Activated naive CD4-positive, alpha-beta T cell treated with anti-CD3 and anti-CD28 coated beads, Interleukin-2, amount 50 U/mL, for 24 hours (primary cell): ENCODE measurements around the gene RBFA.
"Not testable (repeated sequence)": the region's sequence is repeated elsewhere in the genome, so short reads cannot be mapped to it uniquely, and the experiment has no call there.

ENCODE experiments used
- H3K27ac Mint-ChIP-seq: one replicate; pipeline ENCODE4 v1.8.0; 2021; ENCODE audit warnings: mild to moderate bottlenecking, mixed read lengths
- H3K27me3 Mint-ChIP-seq: one replicate; pipeline ENCODE4 v1.8.0; 2021; ENCODE audit warnings: mixed read lengths
- H3K36me3 Mint-ChIP-seq: one replicate; pipeline ENCODE4 v1.8.0; 2021; ENCODE audit warnings: mixed read lengths
- H3K4me1 Mint-ChIP-seq: one replicate; pipeline ENCODE4 v1.8.0; 2021; ENCODE audit warnings: mixed read lengths
- H3K4me3 Mint-ChIP-seq: one replicate; pipeline ENCODE4 v1.8.0; 2021; ENCODE audit warnings: mild to moderate bottlenecking, mixed read lengths
- H3K9me3 Mint-ChIP-seq: one replicate; pipeline ENCODE4 v1.8.0; 2021; ENCODE audit warnings: mixed read lengths

The RBFA gene, protein sequence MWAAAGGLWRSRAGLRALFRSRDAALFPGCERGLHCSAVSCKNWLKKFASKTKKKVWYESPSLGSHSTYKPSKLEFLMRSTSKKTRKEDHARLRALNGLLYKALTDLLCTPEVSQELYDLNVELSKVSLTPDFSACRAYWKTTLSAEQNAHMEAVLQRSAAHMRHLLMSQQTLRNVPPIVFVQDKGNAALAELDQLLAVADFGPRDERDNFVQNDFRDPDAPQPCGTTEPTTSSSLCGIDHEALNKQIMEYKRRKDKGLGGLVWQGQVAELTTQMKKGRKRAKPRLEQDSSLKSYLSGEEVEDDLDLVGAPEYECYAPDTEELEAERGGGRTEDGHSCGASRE

GRCh38 chr18:80034068-80034851 lies at the start of gene RBFA:
Gene RBFA, plus strand, starts transcription at chr18:80034434. Its CDS starts 62 bp downstream, at chr18:80034496.
- H3K27ac Mint-ChIP-seq = peak within 1 kb of the TSS; percentile 90
- peaks cover 5% of the 10 kb centered on the region for H3K9me3 Mint-ChIP-seq
- H3K4me1 Mint-ChIP-seq = peaks cover 25% of the 10 kb centered on the region
- H3K36me3 Mint-ChIP-seq = peaks cover 13% of the 10 kb centered on the region
- H3K4me3 Mint-ChIP-seq = peak within 1 kb of the TSS; percentile 92
- H3K27me3 Mint-ChIP-seq = no peaks in the 10 kb centered on the region

- H3K4me1 Mint-ChIP-seq = peaks cover 69% of the 10 kb centered on the region
- H3K36me3 Mint-ChIP-seq = peaks cover 4% of the 10 kb centered on the region
- H3K9me3 Mint-ChIP-seq = no peaks in the 10 kb centered on the region
- H3K27ac Mint-ChIP-seq = no peak overlapping the region
- H3K4me3 Mint-ChIP-seq = peak overlapping the region; percentile 69
- H3K27me3 Mint-ChIP-seq = no peaks in the 10 kb centered on the region
These were observed 49.1 kb upstream of the RBFA start for GRCh38 chr18:79985172-79985571.

- Mint-ChIP-seq H3K27ac (peak overlapping the region; percentile 93), H3K4me1 (peaks cover 57% of the 10 kb centered on the region), H3K9me3 (no peaks in the 10 kb centered on the region), H3K36me3 (peaks cover 4% of the 10 kb centered on the region), H3K27me3 (no peaks in the 10 kb centered on the region), H3K4me3 (peak overlapping the region; percentile 97)
These were observed 47.5 kb upstream of the RBFA start for GRCh38 chr18:79986726-79987125.

DNA sequence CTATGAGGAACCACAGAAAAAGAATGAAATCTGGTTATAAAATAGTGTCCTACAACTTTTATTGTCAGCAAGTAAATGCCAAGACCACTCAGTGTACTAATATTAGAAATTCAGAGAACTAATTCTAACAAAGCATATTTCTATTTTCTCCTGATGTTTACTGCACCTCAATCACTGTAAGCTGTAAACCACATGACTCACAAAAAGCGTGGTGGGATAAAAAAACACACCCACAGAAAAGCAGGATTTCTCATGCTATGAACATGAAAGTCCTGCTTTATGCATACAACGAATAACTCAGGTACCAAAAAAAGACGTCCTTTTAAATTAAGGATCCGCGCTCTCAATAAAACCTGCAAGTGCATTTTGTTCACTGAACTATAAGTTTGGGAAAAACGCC lies 46.7 kb upstream of the RBFA start:
- Mint-ChIP-seq H3K27me3 (no peaks in the 10 kb centered on the region), H3K4me3 (peak overlapping the region; percentile 97), H3K36me3 (peaks cover 4% of the 10 kb centered on the region), H3K4me1 (peaks cover 48% of the 10 kb centered on the region), H3K27ac (peak overlapping the region; percentile 93), H3K9me3 (no peaks in the 10 kb centered on the region)

DNA sequence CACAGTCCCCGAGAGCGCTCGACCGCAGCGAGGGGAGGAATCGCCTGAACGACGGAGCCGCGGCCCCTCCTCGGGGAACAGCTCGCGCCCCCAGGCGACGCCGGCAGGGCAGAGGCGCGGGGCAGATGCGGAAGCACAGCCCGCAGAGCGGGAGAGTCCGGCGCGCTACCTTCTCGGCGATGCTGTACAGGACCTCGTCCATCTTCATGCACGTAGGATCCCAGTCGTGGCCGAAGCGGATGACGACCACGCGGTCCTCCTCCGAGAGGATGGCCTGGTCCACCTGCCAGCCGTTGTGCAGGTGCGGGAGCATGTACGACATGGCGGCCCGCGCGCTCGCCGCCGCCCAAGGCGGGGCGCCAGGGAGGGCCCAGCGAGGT lies 46.2 kb upstream of the RBFA start:
- Mint-ChIP-seq H3K4me3 (peak overlapping the region; percentile 97), H3K9me3 (no peaks in the 10 kb centered on the region), H3K36me3 (peaks cover 4% of the 10 kb centered on the region), H3K27me3 (no peaks in the 10 kb centered on the region), H3K4me1 (peaks cover 46% of the 10 kb centered on the region), H3K27ac (peak overlapping the region; percentile 93)

DNA sequence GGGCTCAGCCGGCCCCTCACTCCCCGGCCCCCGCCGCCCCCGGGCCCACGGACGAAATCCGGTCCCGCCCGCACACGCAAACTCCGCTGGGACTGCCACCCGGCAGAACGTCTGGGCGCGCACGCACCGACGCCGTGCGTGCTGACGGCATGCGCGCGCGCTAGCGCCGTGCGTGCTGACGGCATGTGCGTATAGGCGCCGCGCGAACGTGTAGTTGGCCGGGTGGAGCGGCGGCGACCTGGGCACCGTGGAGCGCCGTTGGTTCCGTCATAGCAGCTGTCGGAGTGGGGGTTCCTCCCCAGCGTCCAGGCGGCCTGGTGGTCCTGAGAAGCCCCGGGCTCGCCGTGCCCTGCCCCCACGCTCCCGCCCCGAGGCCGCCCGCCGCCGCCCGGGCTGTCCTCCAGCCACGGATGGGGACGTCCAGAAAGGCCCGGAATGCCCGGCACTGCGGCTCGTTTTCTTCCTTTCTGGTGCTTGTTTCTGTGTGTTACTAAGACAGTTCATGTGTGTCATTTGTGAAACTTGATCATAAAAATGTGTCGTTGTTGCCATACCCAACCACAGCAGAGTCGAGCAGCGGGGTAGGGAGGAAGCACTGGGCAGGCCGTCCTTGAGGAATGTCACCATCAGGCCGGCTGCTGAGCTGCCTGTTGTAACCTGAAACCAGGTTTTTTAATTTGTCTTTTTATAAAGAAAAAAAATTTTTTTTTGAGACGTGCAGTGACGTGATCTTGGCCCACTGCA lies 45.6 kb upstream of the RBFA start, which contains the start of gene TXNL4A:
TSS of gene TXNL4A (minus strand) at position 113 of the 744 bp plus-strand sequence. CDS start 171 bp downstream, outside the sequence.
- no peaks in the 10 kb centered on the region for H3K9me3 Mint-ChIP-seq
- peaks cover 40% of the 10 kb centered on the region for H3K4me1 Mint-ChIP-seq
- peak within 1 kb of the TSS; percentile 97 for H3K4me3 Mint-ChIP-seq
- no peaks in the 10 kb centered on the region for H3K27me3 Mint-ChIP-seq
- peaks cover 4% of the 10 kb centered on the region for H3K36me3 Mint-ChIP-seq
- peak within 1 kb of the TSS; percentile 93 for H3K27ac Mint-ChIP-seq

GRCh38 chr18:79989195-79989497 lies 45.1 kb upstream of the RBFA start:
- Mint-ChIP-seq H3K4me3 (peak overlapping the region; percentile 93), H3K4me1 (peaks cover 35% of the 10 kb centered on the region), H3K27me3 (no peaks in the 10 kb centered on the region), H3K9me3 (no peaks in the 10 kb centered on the region), H3K27ac (peak overlapping the region; percentile 93), H3K36me3 (peaks cover 4% of the 10 kb centered on the region)

DNA sequence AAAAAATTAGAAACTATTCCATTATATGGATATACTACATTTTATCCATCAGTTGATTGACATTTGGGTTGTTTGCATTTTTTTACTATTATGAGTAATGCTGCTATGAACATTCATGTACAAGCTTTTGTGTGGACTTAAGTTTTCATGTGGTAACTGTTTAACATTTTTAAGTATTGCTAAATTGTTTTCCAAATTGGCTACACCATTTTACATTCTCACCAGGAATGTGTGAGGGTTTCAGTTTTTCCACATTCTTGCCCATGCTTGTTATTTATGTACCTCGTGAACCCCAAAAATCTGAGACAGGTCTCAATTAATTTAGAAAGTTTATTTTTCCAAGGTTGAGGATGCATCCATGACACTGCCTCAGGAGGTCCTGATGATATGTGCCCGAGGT lies 42.7 kb upstream of the RBFA start:
- Mint-ChIP-seq H3K4me3 (no peak overlapping the region), H3K4me1 (peaks cover 16% of the 10 kb centered on the region), H3K9me3 (no peaks in the 10 kb centered on the region), H3K27ac (no peak overlapping the region), H3K27me3 (no peaks in the 10 kb centered on the region), H3K36me3 (peaks cover 4% of the 10 kb centered on the region)

GRCh38 chr18:79999701-80000100 lies 34.5 kb upstream of the RBFA start:
- not testable (repeated sequence) for H3K9me3 Mint-ChIP-seq, H3K27me3 Mint-ChIP-seq, H3K27ac Mint-ChIP-seq, H3K36me3 Mint-ChIP-seq, H3K4me1 Mint-ChIP-seq, H3K4me3 Mint-ChIP-seq

DNA sequence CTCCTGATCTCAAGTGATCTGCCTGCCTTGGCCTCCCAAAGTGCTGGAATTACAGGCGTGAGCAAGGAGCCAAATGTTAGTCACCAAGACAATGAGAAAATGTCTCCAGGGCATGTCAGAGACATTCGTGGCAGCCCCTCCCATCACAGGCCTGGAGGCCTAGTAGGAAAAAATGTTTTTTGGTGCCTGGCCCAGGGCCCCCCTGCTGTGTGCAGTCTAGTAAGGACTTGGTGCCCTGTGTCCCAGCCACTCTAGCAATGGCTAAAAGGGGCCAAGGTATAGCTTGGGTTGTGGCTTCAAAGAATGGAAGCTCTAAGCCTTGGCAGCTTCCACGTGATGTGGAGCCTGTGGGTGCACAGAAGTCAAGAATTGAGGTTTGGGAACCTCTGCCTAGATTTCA lies 33.4 kb upstream of the RBFA start:
- H3K27ac Mint-ChIP-seq = no peak overlapping the region
- H3K9me3 Mint-ChIP-seq = no peaks in the 10 kb centered on the region
- H3K4me3 Mint-ChIP-seq = no peak overlapping the region
- H3K4me1 Mint-ChIP-seq = no peaks in the 10 kb centered on the region
- H3K27me3 Mint-ChIP-seq = no peaks in the 10 kb centered on the region
- H3K36me3 Mint-ChIP-seq = peaks cover 1% of the 10 kb centered on the region

DNA sequence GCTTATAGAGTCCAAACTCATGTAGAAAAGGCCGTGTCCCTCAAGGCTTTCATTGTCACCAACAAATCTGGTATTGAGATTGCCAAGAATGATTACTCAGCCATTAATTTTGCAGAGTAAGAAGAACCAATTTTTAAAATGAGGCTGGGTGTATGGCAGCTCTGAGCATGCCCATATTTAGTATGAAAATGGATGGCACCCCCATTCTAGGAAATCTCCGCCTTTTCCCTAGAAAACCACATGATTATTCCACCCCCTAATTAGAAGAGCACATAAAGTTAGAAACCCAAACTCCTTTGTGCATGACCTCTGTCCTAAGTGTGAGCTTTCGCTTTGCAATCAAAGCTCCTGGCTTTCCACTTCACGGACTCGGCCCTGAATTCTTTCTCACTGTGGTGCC lies 31.8 kb upstream of the RBFA start:
- Mint-ChIP-seq H3K9me3 (no peaks in the 10 kb centered on the region), H3K27me3 (no peaks in the 10 kb centered on the region), H3K4me1 (no peaks in the 10 kb centered on the region), H3K4me3 (no peak overlapping the region), H3K36me3 (peaks cover 3% of the 10 kb centered on the region), H3K27ac (no peak overlapping the region)

DNA sequence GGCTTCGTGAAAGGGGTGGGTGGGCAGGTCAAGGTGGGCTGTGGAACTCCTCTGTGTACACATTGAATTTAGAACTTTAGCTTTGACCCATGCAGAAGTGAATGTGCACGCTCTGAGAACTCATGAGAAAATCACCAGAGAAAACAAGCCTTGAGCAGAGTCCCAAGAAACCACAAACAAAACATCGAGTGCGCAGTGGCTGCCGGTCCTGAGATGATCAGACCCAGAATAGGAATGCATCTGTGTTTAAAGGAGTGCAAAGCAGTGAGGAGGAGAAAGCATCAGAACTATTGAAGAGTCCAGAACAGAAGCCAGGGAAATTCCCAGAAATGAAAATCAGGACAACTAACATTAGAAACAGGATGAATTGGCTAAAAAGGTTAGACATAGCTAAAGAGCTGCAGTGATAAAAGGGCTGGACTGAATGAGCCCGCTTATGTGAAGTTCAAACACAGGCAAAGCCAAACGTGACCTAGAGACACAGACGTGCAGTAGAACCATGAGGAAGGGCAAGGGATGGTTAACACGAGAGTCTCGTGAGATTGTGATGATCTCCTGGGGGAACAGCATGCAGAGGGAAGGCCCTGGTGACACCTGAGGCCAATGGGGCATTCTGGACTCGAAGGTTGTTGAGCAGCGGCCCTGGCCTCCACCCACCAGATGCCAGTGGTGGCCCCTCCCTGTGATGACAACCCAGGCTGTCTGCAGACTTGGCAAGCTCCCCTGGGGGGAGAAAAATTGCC lies 29.5 kb upstream of the RBFA start:
- Mint-ChIP-seq H3K4me1 (no peaks in the 10 kb centered on the region), H3K36me3 (peaks cover 7% of the 10 kb centered on the region), H3K9me3 (no peaks in the 10 kb centered on the region), H3K27ac (no peak overlapping the region), H3K27me3 (no peaks in the 10 kb centered on the region), H3K4me3 (no peak overlapping the region)

DNA sequence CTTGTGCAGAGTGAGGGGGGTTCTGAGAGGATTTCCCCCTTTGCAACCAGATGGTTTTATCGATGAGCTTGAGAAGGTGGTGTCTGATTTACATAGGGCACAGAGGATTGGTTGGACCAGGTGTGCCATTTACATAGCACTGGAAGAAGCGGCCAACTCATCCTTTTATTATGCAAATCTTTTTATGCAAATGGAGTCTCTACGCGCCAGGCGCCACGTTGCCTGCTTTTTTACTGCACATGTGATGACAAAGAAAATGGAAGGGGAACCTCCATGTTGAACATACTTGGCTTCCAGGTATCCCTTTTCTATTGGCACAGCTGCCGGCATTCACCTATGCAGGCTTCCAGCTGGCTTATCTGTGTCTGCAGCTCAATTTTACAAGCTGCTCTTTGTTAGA lies 27.5 kb upstream of the RBFA start:
- H3K4me1 Mint-ChIP-seq = no peaks in the 10 kb centered on the region
- H3K27ac Mint-ChIP-seq = no peak overlapping the region
- H3K36me3 Mint-ChIP-seq = peaks cover 10% of the 10 kb centered on the region
- H3K27me3 Mint-ChIP-seq = no peaks in the 10 kb centered on the region
- H3K4me3 Mint-ChIP-seq = no peak overlapping the region
- no peaks in the 10 kb centered on the region for H3K9me3 Mint-ChIP-seq

DNA sequence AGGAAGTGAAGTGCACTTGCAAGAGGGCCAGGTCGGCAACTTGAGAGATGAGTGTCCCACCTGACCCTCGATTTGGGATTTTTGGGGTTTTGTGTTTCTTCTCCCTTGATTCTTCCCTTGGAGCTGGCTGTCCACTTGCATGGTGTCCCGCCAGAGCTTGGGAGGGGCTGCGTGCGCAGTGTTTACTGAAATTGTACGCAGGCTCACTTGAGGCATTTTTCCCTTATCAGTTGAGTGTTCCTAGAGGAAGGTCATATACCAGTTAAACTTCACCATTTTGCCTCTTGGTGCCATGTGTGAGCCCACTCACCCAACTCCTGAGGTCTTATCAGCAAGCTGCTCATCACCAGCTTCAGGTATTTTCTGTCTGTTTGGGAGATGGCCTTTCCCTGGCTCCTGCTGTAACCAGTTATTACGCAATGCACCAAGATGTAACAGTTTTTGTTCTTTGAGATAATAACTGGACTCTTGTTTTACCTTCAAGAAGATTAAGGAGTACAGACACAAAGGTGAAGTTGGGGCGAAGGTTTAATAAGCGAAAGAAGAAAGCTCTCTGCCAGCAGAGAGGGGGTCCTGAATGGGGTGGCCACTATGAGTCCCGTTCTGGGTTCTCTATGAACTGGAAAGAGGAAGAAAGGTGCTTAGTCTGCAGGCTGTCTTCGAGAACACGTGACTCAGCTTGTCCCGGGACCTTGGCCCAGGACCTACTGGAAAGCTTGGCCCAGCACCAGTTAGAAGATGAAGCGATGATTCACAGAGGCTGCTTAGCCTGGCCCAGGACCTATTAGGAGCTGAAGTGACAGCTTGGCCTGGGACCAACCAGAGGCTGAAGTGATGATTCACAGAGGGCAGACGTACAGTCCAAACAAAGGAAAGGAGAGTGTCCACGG lies 24.3 kb upstream of the RBFA start:
- Mint-ChIP-seq H3K36me3 (peaks cover 22% of the 10 kb centered on the region), H3K27ac (no peak overlapping the region), H3K9me3 (no peaks in the 10 kb centered on the region), H3K4me3 (no peak overlapping the region), H3K27me3 (no peaks in the 10 kb centered on the region), H3K4me1 (no peaks in the 10 kb centered on the region)

GRCh38 chr18:80010551-80010906 lies 23.7 kb upstream of the RBFA start:
- H3K9me3 Mint-ChIP-seq = no peaks in the 10 kb centered on the region
- no peak overlapping the region for H3K27ac Mint-ChIP-seq
- no peak overlapping the region for H3K4me3 Mint-ChIP-seq
- no peaks in the 10 kb centered on the region for H3K4me1 Mint-ChIP-seq
- no peaks in the 10 kb centered on the region for H3K27me3 Mint-ChIP-seq
- H3K36me3 Mint-ChIP-seq = peaks cover 22% of the 10 kb centered on the region
